A673 (cell line): Measurements from ENCODE around the gene SLC4A1.

Source experiments
- CTCF ChIP-seq: fragments of 300-800, 200-600 bp; sonication (generic); conservative IDR thresholded peaks from 2 replicates; pipeline ENCODE4 v1.5.1; 2017; ENCODE audit warnings: low read depth, mild to moderate bottlenecking, antibody characterized with exemption, low read length, moderate library complexity, mixed read lengths
- EZH2 ChIP-seq: fragments of 200-600 bp; sonication (generic); IDR thresholded peaks from 2 replicates; pipeline ENCODE4 v1.6.1; 2017; ENCODE audit warnings: borderline replicate concordance, low read depth, mild to moderate bottlenecking, mixed read lengths, antibody characterized with exemption, low read length; ENCODE audit not compliant: poor library complexity, severe bottlenecking

GRCh38 chr17:44207319-44207718 lies 60.6 kb downstream of the SLC4A1 start:
- TF ChIP-seq CTCF (no peak), EZH2 (no peak)
